ENCODE data around the gene CFAP68.

DNA sequence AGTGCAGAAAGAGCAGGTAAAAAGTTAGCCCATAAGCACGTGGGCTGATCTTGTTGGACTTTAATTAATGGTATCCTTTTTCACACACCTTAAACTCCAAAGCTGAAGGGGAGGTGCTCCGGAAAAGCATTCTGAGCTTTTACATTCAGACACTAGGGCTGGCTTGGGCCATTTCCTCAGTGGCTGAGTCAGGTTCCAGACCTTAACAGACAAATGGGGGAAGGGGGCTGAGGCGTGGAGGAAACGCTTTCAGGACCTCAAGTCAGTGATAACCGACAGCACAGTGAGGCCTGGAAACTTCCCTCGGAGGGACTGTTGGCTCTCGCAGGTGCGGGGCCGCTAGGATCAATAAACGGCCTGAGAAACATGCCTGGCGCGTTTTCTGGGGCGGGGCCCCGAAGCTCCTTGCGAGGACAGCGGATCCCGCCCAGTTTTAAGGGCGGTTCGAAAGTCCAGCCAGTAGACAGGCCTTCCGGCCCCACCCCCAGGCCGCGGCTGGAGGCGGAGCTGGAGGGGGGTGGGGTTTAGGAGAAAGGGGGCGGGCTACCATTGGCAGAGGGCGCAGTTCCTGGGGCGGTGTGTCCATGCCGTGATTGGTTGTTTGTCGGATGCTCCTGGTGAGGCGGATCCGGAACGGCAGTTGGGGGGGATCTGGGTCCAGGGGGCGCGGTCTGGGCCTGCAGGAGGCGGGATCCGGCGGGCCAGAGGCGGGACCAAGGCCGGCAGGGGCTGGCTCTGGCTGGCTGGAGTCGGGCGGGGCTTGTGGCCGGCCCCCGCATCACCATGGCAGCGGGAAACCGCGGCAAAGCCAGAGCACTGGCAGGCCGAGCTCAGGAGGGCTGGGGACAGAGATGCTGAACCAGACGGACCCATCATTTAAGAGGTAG lies 47.4 kb downstream of the CFAP68 start:
- no peak for TF ChIP-seq EZH2 (IDR thresholded peaks at IDR 0.05; ENCODE audit: insufficient read depth, poor library complexity, severe bottlenecking)
- TF ChIP-seq EZH2phosphoT487 (IDR thresholded peaks at IDR 0.05; ENCODE audit: insufficient read depth, low read depth), result no peak

All from GM23248 (cell line).